ENCODE results near the gene HOXD9. TPM values are rescaled to one million over a fixed set of nuclear protein-coding genes. Genes with fewer than 3 reads are reported as not detected.

Gene HOXD9
- total RNA-seq, 1 donor from 2014 or later: not detected

DNA sequence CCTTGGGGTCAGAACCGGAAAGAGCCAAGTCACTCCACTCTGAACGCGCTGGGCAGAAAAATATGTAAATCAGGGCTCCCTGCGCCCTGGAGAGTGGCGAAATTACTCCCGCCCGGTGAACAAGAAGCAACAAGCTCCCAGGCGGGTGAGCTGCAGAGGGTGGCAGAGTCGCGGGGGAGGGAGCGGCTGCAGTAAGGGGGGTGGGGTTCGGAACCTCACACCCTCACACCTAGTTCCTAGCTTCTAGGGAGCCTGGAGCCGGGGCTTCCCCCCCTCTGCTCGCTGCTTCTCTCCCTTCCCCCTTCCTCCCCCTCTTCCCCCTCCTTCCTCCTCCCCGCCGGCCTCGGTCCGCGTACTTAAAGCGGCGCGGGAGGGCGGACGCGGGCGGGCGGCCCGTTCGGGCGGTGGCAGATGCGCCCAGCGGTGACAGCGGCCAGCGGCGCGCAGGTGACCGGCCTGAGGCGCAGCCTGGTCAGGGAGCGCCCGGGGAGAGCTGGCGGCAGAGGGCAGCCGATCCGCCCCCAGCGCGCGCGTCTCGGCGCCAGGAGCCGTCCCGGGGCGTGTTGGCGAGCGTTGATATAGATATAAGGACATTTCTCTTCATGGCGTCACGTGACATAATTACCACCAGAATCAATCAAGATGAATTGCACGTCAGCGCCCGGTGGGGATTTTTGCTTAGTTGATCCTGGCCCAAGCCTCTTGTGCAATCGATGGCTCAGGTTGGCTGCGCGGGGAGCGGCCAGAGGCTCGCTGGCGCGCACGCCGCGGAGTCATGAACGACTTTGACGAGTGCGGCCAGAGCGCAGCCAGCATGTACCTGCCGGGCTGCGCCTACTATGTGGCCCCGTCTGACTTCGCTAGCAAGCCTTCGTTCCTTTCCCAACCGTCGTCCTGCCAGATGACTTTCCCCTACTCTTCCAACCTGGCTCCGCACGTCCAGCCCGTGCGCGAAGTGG, 15.7 kb upstream of the HOXD9 start, which contains the start of gene HOXD11:
TSS of gene HOXD11 (plus strand) at position 700 of the 959 bp plus-strand sequence. CDS start at position 776, 76 bp downstream.
- DNase-seq (ENCODE audit: low spot score): no peak
- intact Hi-C loops (cut with DNase I): no loop called here

- DNase-seq (ENCODE audit: low spot score): no peak
- intact Hi-C loops (cut with DNase I): no loop called here
Measured at GRCh38 chr2:176107731-176108181, 14.8 kb upstream of the HOXD9 start.

DNA sequence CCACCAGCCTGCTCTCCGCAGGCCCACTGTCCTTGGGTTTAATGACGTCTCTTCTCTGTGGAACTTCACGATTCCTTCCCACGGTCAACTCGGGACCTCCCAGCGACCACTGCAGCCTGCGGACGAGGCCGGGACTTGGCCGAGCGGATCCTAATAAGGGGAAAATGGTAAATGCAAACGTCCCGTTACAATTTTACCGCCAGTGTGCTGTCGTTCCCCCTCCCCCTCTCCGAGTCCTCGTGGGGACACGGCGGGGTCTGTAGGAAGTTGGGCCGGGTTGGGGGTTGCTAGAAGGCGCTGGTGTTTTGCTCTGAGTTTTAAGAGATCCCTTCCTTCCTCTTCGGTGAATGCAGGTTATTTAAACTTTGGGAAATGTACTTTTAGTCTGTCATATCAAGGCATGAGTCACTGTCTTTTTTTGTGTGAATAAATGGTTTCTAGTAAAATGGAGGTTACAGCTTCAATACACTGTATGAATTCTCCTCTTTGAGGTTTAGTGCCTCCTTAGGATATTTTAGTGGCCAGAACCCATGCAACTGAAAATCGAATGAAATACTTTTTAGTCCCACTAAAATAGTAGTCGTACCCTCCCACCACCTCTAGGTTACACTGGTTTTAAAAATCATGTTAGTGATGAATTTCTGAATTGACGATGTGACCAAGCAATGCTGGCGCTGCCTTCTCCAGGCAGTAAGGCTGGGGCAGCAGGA, 13.2 kb upstream of the HOXD9 start:
- DNase-seq (ENCODE audit: low spot score): no peak
- intact Hi-C loops (cut with DNase I): no loop called here

- intact Hi-C loops (cut with DNase I): no loop called here
- no peak for DNase-seq (ENCODE audit: low spot score)
Measured at GRCh38 chr2:176109946-176110345, 12.6 kb upstream of the HOXD9 start.

DNA sequence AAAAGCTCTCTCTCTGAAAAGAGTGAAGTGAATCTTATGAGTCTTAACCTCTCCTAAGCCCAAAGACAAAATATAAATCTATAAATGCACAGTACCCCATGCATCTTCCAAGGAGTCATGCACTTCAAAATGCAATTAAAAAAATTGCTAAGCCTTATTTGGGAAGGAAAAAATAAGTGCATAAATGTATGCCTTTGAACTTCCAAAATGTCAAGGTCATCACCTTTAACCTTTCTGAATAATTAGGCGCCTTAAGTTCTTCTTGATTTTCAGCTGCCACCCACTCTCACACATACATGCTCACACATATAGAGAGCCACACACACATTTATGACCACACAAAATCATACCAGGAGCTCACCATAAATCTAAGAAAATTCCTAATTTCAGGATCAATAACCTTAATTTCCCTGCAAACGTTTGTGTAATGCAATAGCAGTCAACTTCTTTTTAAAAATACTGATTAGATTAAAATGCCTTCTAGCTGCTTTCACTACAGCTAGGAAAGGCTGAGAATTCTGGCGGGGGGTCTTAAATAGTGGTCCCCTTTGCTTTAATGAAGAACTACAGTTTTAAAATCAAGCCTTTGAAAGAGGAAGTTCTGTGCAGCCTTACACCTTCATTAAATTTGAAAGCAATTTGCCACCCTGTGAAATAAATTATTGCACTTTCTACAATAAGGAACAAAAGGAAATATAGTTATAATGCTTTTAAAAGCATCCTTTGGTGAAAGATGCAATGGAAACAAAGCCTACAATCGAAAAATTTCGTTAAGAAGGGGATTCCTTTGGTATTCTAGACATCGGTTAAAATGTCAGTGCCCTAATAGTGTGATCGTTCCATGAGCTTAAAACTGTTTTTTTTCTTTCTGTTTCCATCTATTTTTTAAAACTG, 11.9 kb upstream of the HOXD9 start:
- no peak for DNase-seq (ENCODE audit: low spot score)
- intact Hi-C loops (cut with DNase I): no loop called here

GRCh38 chr2:176111309-176111663, 11.2 kb upstream of the HOXD9 start:
- intact Hi-C loops (cut with DNase I): no loop called here
- no peak for DNase-seq (ENCODE audit: low spot score)

DNA sequence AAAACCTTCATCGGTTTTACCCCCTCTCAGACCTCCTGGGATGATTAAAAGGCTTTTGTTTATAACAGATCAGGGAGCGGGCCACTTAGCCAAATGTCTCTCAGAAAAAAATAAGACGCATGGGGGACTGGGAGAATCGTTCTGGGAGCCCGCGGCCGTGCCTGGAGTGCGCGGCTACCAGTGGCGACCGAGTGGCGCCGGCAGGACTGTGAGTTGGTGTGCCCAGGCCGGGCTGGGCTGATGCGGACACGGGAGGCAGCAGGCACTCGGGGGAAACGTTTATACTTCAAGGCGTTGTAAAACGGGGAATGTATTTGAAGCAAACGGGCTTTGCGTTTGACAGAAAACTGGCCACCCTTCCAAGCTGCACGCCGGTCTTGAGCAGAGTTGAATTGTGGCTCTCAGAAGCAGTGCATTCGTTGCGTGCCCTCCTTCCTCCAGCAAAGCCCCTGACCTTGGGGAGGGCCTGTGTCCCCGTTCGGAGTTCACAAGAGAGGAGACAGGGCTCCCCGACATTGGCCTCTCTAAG, 10.6 kb upstream of the HOXD9 start:
- intact Hi-C loops (cut with DNase I): no loop called here
- DNase-seq (ENCODE audit: low spot score): no peak

DNA sequence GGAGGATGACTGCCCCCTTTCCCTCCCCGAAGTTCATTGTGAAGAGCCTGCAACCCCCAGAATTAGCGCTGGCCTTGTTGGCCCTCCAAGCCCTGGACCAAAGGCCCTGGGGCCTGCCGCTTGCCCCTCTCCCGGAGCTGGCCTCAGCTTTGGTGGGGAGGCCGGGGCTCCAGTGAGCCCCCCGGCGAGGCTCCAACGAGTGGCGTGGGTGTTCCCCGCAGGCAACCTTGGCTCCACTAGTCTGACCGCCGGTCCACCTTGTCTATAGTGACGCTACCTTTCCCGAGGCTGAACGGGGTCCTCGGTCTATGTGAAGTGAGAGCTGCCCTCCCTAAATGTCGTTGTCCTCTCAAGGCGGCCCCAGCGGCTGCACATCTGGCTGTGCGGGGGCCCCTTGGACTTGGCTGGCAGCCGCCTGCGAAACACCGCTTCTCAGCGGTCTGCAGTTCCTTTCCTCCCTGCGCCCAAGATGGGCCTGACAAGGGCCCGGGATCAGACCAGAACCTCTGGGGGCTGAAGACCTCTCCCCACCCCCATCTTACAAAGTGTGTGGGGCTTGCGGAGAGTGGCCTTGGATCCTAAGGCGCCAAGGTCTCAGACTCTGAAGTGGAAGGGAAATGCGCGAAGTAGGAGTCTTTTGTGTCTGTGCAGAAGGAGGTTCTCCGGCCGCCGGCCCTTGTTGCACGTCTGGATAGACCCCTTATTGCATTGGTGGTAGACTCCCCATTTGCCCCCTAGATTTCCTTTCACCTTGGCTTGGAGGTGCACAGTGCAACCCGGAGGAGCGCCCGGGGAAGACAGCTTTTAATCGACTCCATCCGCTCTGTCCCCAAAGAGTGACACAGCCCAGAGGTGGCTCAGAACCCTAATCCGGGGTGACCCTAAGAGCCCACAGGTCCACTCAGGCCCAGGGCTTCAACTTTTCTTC, 9.9 kb upstream of the HOXD9 start:
- no peak for DNase-seq (ENCODE audit: low spot score)
- intact Hi-C loops (cut with DNase I): no loop called here

DNA sequence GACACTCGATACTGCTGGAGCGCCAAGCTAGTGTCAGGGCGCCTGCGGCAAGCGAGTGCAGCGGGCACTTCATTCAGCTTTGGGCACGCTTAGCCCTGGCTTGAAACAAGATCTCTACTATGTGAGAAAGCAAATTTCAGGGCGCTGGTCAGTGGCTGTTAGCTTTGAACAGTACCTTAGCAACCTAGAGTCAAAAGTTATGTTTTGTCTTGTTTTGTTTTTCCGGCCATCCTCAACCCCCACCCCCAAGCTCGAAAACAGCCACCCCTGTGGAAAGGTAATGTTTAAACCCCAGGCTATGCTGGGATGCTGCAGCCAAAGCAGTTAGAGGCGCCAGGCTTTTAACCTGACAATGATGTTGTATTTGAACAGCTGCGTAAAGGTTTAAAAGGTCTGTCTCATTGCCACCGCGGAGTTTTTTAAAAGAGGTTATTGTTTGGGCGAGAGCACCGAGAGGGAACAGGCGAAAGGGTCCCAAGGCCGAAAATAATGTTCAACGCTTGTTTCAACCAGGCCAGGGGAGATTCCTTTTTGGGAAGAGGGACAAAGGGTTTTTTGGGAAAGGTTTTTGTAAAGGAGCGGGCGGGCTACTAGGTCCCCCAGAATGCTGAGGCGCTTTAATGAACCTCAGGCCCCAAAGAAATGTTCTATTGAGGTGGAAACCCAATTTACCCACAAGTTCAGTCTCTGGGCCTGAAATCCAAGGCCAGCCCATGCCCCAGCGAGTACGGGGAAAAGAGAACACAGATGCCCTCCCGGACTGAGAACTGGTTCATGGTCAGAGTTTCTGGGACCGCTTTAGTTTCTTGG, 8.2 kb upstream of the HOXD9 start:
- intact Hi-C loops (cut with DNase I): no loop called here

GRCh38 chr2:176114930-176115625, 7.4 kb upstream of the HOXD9 start:
- DNase-seq (ENCODE audit: low spot score): no peak
- intact Hi-C loops (cut with DNase I): no loop called here

More for the DNA sequence above, 8.2 kb upstream of the HOXD9 start:
- DNase-seq (ENCODE audit: low spot score): no peak

DNA sequence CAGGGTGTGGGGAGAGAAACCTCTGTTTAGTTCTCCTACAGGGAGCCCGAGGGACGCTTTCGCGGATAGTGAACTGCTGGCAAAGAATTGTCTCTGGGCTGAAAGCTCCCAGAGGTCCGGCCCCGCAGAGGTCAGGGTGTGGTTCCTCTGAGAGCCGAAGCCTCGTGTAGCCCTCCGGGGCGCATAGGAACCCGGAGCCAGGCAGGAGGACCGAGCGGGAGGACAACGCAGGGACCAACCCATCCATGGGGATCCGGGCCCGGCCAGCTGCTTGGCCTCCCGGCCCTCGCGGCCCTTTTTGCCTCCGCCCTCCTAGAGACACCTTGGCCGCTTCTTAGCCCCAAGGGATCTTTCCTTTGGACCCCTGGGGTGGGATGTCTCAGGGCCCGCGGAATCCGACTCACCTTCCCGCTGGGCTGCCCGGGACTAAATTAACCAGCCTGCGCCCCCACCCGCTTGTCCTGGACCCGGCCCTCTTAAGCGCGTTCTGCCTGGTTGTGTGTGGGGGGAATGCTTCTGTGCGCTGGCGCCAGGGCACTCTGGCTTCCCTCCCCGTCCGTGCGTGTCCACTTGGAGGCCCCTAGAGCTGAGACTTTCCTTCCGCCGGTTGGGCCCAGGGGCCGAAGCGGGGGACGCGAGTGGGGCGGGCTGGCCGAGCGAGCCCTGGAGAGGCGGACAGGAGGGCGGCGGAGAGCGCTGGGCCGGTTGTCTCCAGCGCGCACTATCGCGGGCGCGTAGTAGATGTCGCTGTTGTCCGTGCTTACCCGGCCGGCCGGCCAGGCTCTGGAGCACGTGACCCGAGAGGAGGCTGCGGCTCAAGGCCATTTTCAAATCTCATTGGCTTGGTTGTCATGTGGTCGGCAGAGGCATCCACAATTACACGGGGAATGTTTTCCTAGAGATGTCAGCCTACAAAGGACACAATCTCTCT, 6.4 kb upstream of the HOXD9 start, which contains the start of gene HOXD10:
TSS of gene HOXD10 (plus strand) at position 896 of the 931 bp plus-strand sequence. CDS start 56 bp downstream, outside the sequence.
- no peak for DNase-seq (ENCODE audit: low spot score)
- intact Hi-C loops (cut with DNase I): no loop called here

GRCh38 chr2:176117162-176117822, 5.2 kb upstream of the HOXD9 start:
- intact Hi-C loops (cut with DNase I): no loop called here
- DNase-seq (ENCODE audit: low spot score): no peak

DNA sequence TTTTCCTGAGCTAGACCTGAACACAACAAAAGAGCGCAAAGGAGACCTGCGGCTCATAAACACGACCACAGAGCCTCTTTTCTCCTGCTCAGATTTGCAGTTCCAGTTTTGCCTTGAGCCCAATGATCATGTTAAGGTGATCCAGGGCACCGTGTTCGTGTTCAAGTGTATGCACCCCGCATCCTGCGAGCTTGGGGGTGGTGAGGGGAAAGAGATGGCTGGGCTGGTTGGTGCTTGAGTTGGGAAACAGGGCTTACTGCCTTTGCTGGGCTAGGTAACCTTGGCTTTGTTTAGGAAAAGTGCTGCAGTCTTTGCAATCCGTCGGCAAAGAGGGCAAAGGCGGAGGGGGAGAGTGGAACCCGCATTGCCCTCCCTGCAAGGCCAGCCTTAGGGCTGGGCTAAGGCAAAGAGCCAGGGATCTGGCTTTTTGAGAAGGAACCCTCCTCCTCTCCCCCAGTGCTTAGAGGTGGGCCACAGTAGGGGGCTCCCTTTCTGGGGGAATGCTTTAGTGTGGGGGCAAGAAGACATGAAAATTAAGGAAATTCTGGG, 4.6 kb upstream of the HOXD9 start:
- intact Hi-C loops (cut with DNase I): no loop called here
- no peak for DNase-seq (ENCODE audit: low spot score)

DNA sequence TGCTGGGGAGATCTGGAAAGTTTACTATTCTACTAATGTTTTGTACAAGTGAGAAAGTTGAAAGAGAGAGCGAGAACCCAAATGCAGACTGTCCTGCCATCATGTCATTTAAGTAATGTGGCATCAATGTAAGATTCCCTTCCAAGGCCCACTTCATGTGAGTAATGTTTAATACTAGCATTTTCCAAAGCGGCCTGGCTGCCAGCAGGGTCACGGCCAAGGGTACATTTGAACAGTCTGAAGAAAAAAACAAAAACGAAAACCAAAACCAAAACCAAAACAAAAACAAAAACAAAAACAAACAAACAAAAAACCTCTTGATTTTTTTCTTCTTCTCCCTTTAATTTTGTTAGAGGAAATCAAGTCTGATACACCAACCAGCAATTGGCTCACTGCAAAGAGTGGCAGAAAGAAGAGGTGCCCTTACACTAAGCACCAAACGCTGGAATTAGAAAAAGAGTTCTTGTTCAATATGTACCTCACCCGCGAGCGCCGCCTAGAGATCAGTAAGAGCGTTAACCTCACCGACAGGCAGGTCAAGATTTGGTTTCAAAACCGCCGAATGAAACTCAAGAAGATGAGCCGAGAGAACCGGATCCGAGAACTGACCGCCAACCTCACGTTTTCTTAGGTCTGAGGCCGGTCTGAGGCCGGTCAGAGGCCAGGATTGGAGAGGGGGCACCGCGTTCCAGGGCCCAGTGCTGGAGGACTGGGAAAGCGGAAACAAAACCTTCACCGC, 3.7 kb upstream of the HOXD9 start:
- intact Hi-C loops (cut with DNase I): no loop called here
- no peak for DNase-seq (ENCODE audit: low spot score)
